Endodermal cell (in vitro differentiated cells): ENCODE measurements around the gene LSG1. TPM values are rescaled to one million over a fixed set of nuclear protein-coding genes. Genes with fewer than 3 reads are reported as not detected.

ENCODE experiments used
- DNase-seq: peaks from one replicate; pipeline ENCODE4 v3.0.0-alpha.2; 2017
- H3K27ac ChIP-seq: 2 replicates; pipeline ENCODE4 v1.5.1; 2013; ENCODE audit warnings: mild to moderate bottlenecking, low read depth, low read length, moderate library complexity
- H3K27me3 ChIP-seq: 2 replicates; pipeline ENCODE4 v1.6.1; 2013; ENCODE audit warnings: mild to moderate bottlenecking, low read length, moderate library complexity; ENCODE audit not compliant: insufficient read depth, control insufficient read depth, poor library complexity, severe bottlenecking
- H3K36me3 ChIP-seq: 2 replicates; pipeline ENCODE4 v1.7.0; 2013; ENCODE audit warnings: mild to moderate bottlenecking, low read length, moderate library complexity; ENCODE audit not compliant: control insufficient read depth, insufficient read depth
- H3K4me1 ChIP-seq: one replicate; pipeline ENCODE4 v1.7.0; 2013; ENCODE audit warnings: low read length; ENCODE audit not compliant: control insufficient read depth, insufficient read depth
- H3K4me3 ChIP-seq: 2 replicates; pipeline ENCODE4 v1.5.1; 2013; ENCODE audit warnings: mild to moderate bottlenecking, low read length, moderate library complexity
- H3K9ac ChIP-seq: 2 replicates; pipeline ENCODE4 v1.6.1; 2013; ENCODE audit warnings: mild to moderate bottlenecking, low read length, moderate library complexity; ENCODE audit not compliant: poor library complexity, severe bottlenecking; ENCODE audit errors: extremely low read depth
- H3K9me3 ChIP-seq: 2 replicates; pipeline ENCODE4 v1.6.1; 2013; ENCODE audit warnings: mild to moderate bottlenecking, low read length, moderate library complexity; ENCODE audit not compliant: control insufficient read depth
- H3K27ac Mint-ChIP-seq: 2 replicates; pipeline ENCODE4 v1.8.0; 2020; ENCODE audit warnings: mixed read lengths
- H3K27me3 Mint-ChIP-seq: 2 replicates; pipeline ENCODE4 v1.8.0; 2021; ENCODE audit warnings: mild to moderate bottlenecking, mixed read lengths; ENCODE audit not compliant: insufficient read depth
- H3K36me3 Mint-ChIP-seq: 2 replicates; pipeline ENCODE4 v1.8.0; 2020; ENCODE audit warnings: low read depth, mixed read lengths
- H3K4me1 Mint-ChIP-seq: 2 replicates; pipeline ENCODE4 v1.8.0; 2020; ENCODE audit warnings: mixed read lengths
- H3K4me3 Mint-ChIP-seq: 2 replicates; pipeline ENCODE4 v1.8.0; 2020; ENCODE audit warnings: mild to moderate bottlenecking, moderate library complexity, mixed read lengths
- H3K9me3 Mint-ChIP-seq: 2 replicates; pipeline ENCODE4 v1.8.0; 2020; ENCODE audit warnings: mild to moderate bottlenecking, mixed read lengths
- CTCF ChIP-seq: fragments of 200-600 bp; sonication (generic); conservative IDR thresholded peaks from 2 replicates; pipeline ENCODE4 v1.5.0; 2021; ENCODE audit warnings: antibody characterized with exemption, mild to moderate bottlenecking
- WGBS, 2 experiments: methylation state at CpG; one replicate each; pipeline versions ENCODE4 v1.1.5 to v1.1.7; 2013; ENCODE audit warnings: missing lambda C conversion rate in 2 of 2, mixed read lengths in 1 of 2; ENCODE audit not compliant: insufficient coverage in 1 of 2, insufficient read length in 1 of 2; 5-methylcytosine and 5-hydroxymethylcytosine counted together
- total RNA-seq, 2 donors: library from RNA; stranded (reverse); fragmentation: NEBNext Ultra II Directional in 1 of 2; extraction: Animal tissue kit (Norgen Biotek cat#: 25700) in 1 of 2; gene quantifications; 2 replicates in 1 of 2; 3 replicates in 1 of 2; pipeline ENCODE4 v1.2.1, GENCODE V29; 2021

LSG1 gene
- total RNA-seq, 2 donors from 2014 or later, result 38.3 to 44.7 TPM

GRCh38 chr3:194637066-194637465 lies 34.9 kb downstream of the LSG1 start:
- Histone ChIP-seq H3K36me3 (peaks cover 17% of the 10 kb centered on the region), H3K27me3 (no peaks in the 10 kb centered on the region), H3K9ac (no peak overlapping the region), H3K4me1 (no peaks in the 10 kb centered on the region), H3K4me3 (no peak overlapping the region), H3K27ac (no peak overlapping the region), H3K9me3 (no peaks in the 10 kb centered on the region)
- Mint-ChIP-seq H3K27me3 (no peaks in the 10 kb centered on the region), H3K9me3 (no peaks in the 10 kb centered on the region), H3K4me1 (peaks cover 20% of the 10 kb centered on the region), H3K36me3 (peaks cover 17% of the 10 kb centered on the region), H3K4me3 (no peak overlapping the region), H3K27ac (peak overlapping the region; percentile 81)
- TF ChIP-seq CTCF, result no peak
- WGBS, 2 experiments, result 72 to 86% methylated on average over 3 of the region's 3 CpGs
- peak; percentile 64 for DNase-seq

GRCh38 chr3:194633349-194634004 lies 38.5 kb downstream of the LSG1 start, which contains the start of gene TMEM44:
Gene TMEM44 (minus strand): TSS chr3:194633419. CDS start chr3:194633215, 204 bp downstream.
- no peaks in the 10 kb centered on the region for H3K27me3 ChIP-seq
- peaks cover 13% of the 10 kb centered on the region for H3K4me1 Mint-ChIP-seq

GRCh38 chr3:194632809-194633348 lies 39.1 kb downstream of the LSG1 start:
- TF ChIP-seq CTCF, result no peak
- Mint-ChIP-seq H3K9me3 (peaks cover 16% of the 10 kb centered on the region), H3K4me3 (peak overlapping the region; percentile 80), H3K4me1 (peaks cover 12% of the 10 kb centered on the region), H3K27ac (peak overlapping the region; percentile 78), H3K27me3 (no peaks in the 10 kb centered on the region), H3K36me3 (peaks cover 20% of the 10 kb centered on the region)
- WGBS, 2 experiments, result 1 to 3% methylated on average over 21 to 56 of the region's 56 CpGs
- no peak overlapping the region for H3K27ac ChIP-seq
- peak overlapping the region; percentile 87 for H3K4me3 ChIP-seq
- H3K9ac ChIP-seq, result peak overlapping the region; percentile 38
- peaks cover 28% of the 10 kb centered on the region for H3K9me3 ChIP-seq
- peak; percentile 77 for DNase-seq
- H3K4me1 ChIP-seq, result no peaks in the 10 kb centered on the region
- peaks cover 25% of the 10 kb centered on the region for H3K36me3 ChIP-seq
- no peaks in the 10 kb centered on the region for H3K27me3 ChIP-seq

More at GRCh38 chr3:194633349-194634004, 38.5 kb downstream of the LSG1 start, which contains the start of gene TMEM44:
- DNase-seq, result peak; percentile 93
- peak; percentile 84 for TF ChIP-seq CTCF
- Histone ChIP-seq H3K4me3 (peak within 1 kb of the TSS; percentile 87), H3K9me3 (peaks cover 24% of the 10 kb centered on the region), H3K27ac (peak within 1 kb of the TSS; percentile 4), H3K36me3 (peaks cover 19% of the 10 kb centered on the region), H3K9ac (peak within 1 kb of the TSS; percentile 56), H3K4me1 (no peaks in the 10 kb centered on the region)
- Mint-ChIP-seq H3K27ac (peak within 1 kb of the TSS; percentile 96), H3K4me3 (peak within 1 kb of the TSS; percentile 80), H3K9me3 (peaks cover 12% of the 10 kb centered on the region), H3K36me3 (peaks cover 14% of the 10 kb centered on the region), H3K27me3 (no peaks in the 10 kb centered on the region)
- 0 to 2% methylated on average over 6 to 66 of the region's 66 CpGs for WGBS, 2 experiments
